Stimulated activated memory B cell treated with anti-CD40 and anti-IgM and Interleukin-4, amounts not matched to agents 10 μg/mL and 1 μg/mL and 100 μg/mL, for 72 hours (primary cell): ENCODE results near the gene STT3A.

Source experiments
- ATAC-seq: fragments of 150-1000 bp; cut with Tn5 transposase; 2 replicates; pipeline ENCODE4 v1.10.0; 2021
- H3K27ac Mint-ChIP-seq: one replicate; pipeline ENCODE4 v1.8.0; 2022; ENCODE audit warnings: mild to moderate bottlenecking, mixed read lengths
- H3K27me3 Mint-ChIP-seq: one replicate; pipeline ENCODE4 v1.8.0; 2022; ENCODE audit warnings: mixed read lengths
- H3K36me3 Mint-ChIP-seq: one replicate; pipeline ENCODE4 v1.8.0; 2022; ENCODE audit warnings: mixed read lengths
- H3K4me1 Mint-ChIP-seq: one replicate; pipeline ENCODE4 v1.8.0; 2022; ENCODE audit warnings: mixed read lengths
- H3K4me3 Mint-ChIP-seq: one replicate; pipeline ENCODE4 v1.8.0; 2022; ENCODE audit warnings: mild to moderate bottlenecking, moderate library complexity, mixed read lengths
- H3K9me3 Mint-ChIP-seq: one replicate; pipeline ENCODE4 v1.8.0; 2022; ENCODE audit warnings: mixed read lengths

The STT3A gene

GRCh38 chr11:125592305-125593113 lies at the start of gene STT3A:
Gene STT3A, plus strand, starts transcription at chr11:125592852. Its CDS starts 3,064 bp downstream, at chr11:125595916.
- peaks cover 61% of the 10 kb centered on the region for H3K4me1 Mint-ChIP-seq
- peak within 1 kb of the TSS; percentile 93 for H3K27ac Mint-ChIP-seq
- peaks cover 24% of the 10 kb centered on the region for H3K36me3 Mint-ChIP-seq
- ATAC-seq, result peak; percentile 99
- no peaks in the 10 kb centered on the region for H3K9me3 Mint-ChIP-seq
- peak within 1 kb of the TSS; percentile 86 for H3K4me3 Mint-ChIP-seq
- H3K27me3 Mint-ChIP-seq, result no peaks in the 10 kb centered on the region

- Mint-ChIP-seq H3K4me1 (no peaks in the 10 kb centered on the region), H3K27me3 (peaks cover 13% of the 10 kb centered on the region), H3K36me3 (peaks cover 7% of the 10 kb centered on the region), H3K27ac (no peak overlapping the region), H3K4me3 (no peak overlapping the region), H3K9me3 (peaks cover 15% of the 10 kb centered on the region)
- no peak for ATAC-seq
Observed at GRCh38 chr11:125550780-125551179, 41.9 kb upstream of the STT3A start.

GRCh38 chr11:125551835-125552342 lies 40.8 kb upstream of the STT3A start:
- Mint-ChIP-seq H3K27ac (no peak overlapping the region), H3K4me3 (no peak overlapping the region), H3K36me3 (peaks cover 7% of the 10 kb centered on the region), H3K9me3 (peaks cover 15% of the 10 kb centered on the region), H3K4me1 (no peaks in the 10 kb centered on the region), H3K27me3 (peaks cover 12% of the 10 kb centered on the region)
- ATAC-seq, result no peak

- no peaks in the 10 kb centered on the region for H3K4me1 Mint-ChIP-seq
- no peak for ATAC-seq
- H3K36me3 Mint-ChIP-seq, result peaks cover 7% of the 10 kb centered on the region
- peaks cover 15% of the 10 kb centered on the region for H3K9me3 Mint-ChIP-seq
- no peak overlapping the region for H3K27ac Mint-ChIP-seq
- H3K27me3 Mint-ChIP-seq, result peaks cover 2% of the 10 kb centered on the region
- H3K4me3 Mint-ChIP-seq, result no peak overlapping the region
Observed at GRCh38 chr11:125552927-125553326, 39.7 kb upstream of the STT3A start.

GRCh38 chr11:125553357-125553756 lies 39.3 kb upstream of the STT3A start:
- Mint-ChIP-seq H3K27ac (no peak overlapping the region), H3K36me3 (peaks cover 7% of the 10 kb centered on the region), H3K27me3 (no peaks in the 10 kb centered on the region), H3K9me3 (peaks cover 15% of the 10 kb centered on the region), H3K4me1 (no peaks in the 10 kb centered on the region), H3K4me3 (no peak overlapping the region)
- ATAC-seq, result no peak

DNA sequence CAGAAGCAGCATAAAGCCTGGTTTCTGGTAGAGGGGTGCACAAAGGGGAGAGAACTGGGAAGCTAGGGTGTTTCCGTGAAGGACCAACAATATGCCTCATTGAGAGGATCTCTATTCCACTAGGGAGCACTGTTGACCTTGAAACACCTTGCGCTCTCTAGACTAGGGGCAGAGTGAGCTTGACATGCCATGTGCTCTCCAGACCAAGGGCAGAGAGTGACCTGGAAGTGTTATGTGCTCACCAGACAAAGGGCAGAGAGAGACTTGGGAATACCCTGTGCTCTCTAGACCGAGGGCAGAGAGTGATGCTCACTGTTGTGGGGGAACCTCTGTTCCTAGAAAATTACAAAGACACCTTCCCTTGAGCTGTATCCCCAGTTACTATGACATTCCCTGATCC lies 38.6 kb upstream of the STT3A start:
- no peak for ATAC-seq
- Mint-ChIP-seq H3K36me3 (peaks cover 7% of the 10 kb centered on the region), H3K27me3 (no peaks in the 10 kb centered on the region), H3K4me1 (no peaks in the 10 kb centered on the region), H3K9me3 (peaks cover 15% of the 10 kb centered on the region), H3K27ac (no peak overlapping the region), H3K4me3 (no peak overlapping the region)

GRCh38 chr11:125559888-125560287 lies 32.8 kb upstream of the STT3A start:
- no peak for ATAC-seq

GRCh38 chr11:125561924-125562323 lies 30.7 kb upstream of the STT3A start:
- H3K36me3 Mint-ChIP-seq, result no peaks in the 10 kb centered on the region
- no peak for ATAC-seq
- H3K9me3 Mint-ChIP-seq, result no peaks in the 10 kb centered on the region
- H3K4me1 Mint-ChIP-seq, result no peaks in the 10 kb centered on the region
- H3K27me3 Mint-ChIP-seq, result no peaks in the 10 kb centered on the region
- H3K4me3 Mint-ChIP-seq, result no peak overlapping the region
- H3K27ac Mint-ChIP-seq, result no peak overlapping the region

More at GRCh38 chr11:125559888-125560287, 32.8 kb upstream of the STT3A start:
- Mint-ChIP-seq H3K9me3 (no peaks in the 10 kb centered on the region), H3K4me1 (no peaks in the 10 kb centered on the region), H3K36me3 (no peaks in the 10 kb centered on the region), H3K27me3 (no peaks in the 10 kb centered on the region), H3K4me3 (no peak overlapping the region), H3K27ac (no peak overlapping the region)

DNA sequence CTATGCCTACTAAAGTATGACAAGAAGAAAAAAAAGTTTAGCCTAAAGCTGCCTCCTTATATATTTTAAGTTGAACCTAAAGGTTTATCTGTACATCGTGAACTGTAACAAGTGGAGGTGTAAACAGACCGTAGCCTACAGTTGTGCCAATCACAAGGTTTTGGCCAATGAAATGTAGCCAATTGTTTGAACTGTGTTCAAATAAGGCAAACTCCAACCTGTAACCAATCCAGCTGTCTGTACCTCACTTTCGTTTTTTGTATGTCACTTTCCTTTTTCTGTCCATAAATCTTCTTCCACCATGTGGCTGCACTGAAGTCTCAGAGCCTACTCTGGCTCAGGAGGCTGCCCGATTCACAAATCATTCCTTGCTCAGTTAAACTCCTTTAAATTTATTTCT lies 30.2 kb upstream of the STT3A start:
- H3K27me3 Mint-ChIP-seq, result no peaks in the 10 kb centered on the region
- no peak for ATAC-seq
- H3K27ac Mint-ChIP-seq, result no peak overlapping the region

GRCh38 chr11:125564357-125564756 lies 28.3 kb upstream of the STT3A start:
- Mint-ChIP-seq H3K36me3 (no peaks in the 10 kb centered on the region), H3K4me3 (no peak overlapping the region), H3K27ac (no peak overlapping the region), H3K4me1 (no peaks in the 10 kb centered on the region), H3K27me3 (no peaks in the 10 kb centered on the region), H3K9me3 (no peaks in the 10 kb centered on the region)
- ATAC-seq, result no peak

More for the DNA sequence above, 30.2 kb upstream of the STT3A start:
- H3K4me3 Mint-ChIP-seq, result no peak overlapping the region
- no peaks in the 10 kb centered on the region for H3K36me3 Mint-ChIP-seq
- H3K4me1 Mint-ChIP-seq, result no peaks in the 10 kb centered on the region
- no peaks in the 10 kb centered on the region for H3K9me3 Mint-ChIP-seq

DNA sequence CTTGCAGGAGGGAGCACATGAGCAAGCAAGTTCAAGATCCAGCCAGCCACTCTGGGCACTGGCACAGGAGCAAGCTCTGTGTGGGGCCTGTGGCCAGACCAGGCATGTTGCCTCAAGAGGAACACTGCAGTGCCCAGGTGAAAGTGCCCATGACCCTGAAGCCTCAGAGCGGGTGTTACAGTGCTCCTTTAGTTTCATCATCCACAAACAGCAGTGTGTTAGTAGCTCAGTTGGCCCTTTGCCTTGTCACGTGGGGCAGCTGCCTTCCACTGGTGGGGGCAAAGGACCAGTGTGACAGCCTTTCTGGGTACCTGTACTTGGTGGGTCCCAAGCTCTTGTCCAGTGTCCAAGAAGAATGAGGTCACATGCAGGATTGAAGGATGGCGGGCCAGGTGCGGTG lies 26.4 kb upstream of the STT3A start:
- Mint-ChIP-seq H3K36me3 (no peaks in the 10 kb centered on the region), H3K4me1 (peaks cover 13% of the 10 kb centered on the region), H3K9me3 (no peaks in the 10 kb centered on the region), H3K4me3 (no peak overlapping the region), H3K27me3 (no peaks in the 10 kb centered on the region), H3K27ac (no peak overlapping the region)
- ATAC-seq, result no peak

DNA sequence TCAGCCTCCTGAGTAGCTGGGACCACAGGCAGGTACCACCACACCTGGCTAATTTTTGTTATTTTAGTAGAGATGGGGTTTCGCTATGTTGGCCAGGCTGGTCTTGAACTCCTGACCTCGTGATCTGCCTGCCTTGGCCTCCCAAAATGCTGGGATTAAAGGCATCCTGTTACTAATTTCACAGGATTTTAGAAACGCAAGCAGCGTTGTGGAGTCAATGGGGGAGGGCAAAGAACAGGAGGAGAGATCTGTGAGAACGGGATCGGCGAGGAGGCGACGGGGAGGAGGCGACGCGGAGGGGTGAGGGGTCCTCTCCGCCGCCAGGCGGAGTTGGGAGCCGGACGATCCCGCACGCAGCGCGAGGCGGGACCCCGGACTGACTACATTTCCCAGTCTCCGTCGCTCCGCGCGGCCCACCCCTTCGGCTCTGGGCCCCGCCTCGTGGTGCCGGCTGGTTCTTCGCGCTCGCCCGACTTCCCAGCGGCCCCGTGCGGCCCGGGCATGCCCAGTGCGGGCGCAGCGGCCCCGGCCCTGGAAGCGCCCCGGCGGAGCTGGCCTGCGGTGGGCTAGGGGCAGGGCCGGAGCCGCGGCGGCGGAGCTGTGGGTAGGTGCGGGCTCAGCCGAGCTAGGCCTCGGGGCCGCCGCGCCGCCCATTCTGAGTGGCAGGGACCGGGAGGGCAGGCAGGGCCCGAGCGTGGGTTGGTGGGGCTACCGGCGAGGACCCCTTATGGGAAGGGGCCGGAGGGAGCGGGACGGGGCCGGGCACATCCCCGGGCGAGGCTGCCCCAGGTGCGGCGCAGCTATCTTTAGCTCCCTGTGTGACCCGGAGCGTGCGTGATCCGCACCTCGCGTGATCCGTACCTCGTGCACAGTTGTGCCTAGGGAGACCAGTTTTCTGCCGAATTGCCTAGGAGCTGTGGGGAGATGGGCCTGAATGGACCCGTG lies 23.4 kb upstream of the STT3A start, which contains the start of gene EI24:
EI24 (plus strand) TSS at position 508 of the 945 bp plus-strand sequence. CDS start 3,051 bp downstream, outside the sequence.
- peaks cover 13% of the 10 kb centered on the region for H3K36me3 Mint-ChIP-seq
- H3K4me3 Mint-ChIP-seq, result peak within 1 kb of the TSS; percentile 90
- peak within 1 kb of the TSS; percentile 85 for H3K27ac Mint-ChIP-seq
- no peaks in the 10 kb centered on the region for H3K27me3 Mint-ChIP-seq
- peak; percentile 99 for ATAC-seq
- no peaks in the 10 kb centered on the region for H3K9me3 Mint-ChIP-seq
- H3K4me1 Mint-ChIP-seq, result peaks cover 13% of the 10 kb centered on the region

DNA sequence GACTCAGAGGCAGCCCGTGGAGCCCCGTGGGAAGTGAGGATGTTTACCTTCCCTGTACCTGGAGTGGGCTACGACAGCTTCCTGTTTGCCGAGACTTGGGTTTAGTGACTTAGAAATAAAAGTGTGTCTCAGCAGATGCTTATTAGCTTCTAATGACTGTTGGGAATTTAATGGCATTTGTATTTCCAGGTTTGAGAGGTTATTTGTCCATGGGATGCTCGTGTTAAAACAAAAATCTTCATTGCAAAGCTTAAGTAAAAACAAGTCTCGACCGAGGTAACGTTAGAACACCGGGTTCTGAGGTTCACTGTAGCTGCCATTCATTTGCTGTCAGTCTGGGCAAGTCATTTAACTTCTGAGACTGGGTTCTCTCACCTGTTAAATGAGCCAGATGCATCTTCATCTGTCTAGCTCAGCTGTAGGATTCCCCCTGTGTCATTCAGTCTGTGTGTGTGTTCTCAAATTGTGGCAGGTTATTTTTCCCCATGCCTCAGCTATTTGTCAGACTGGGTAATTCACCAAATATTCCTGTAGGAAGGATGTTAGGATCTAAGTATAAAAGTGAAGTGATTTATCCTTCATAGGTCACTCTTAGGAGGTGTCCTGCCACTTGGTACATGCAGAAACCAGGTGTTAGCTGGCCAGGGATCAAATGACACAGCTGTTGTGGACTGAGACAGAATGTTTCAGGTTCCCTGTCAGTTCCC lies 22.6 kb upstream of the STT3A start:
- Mint-ChIP-seq H3K4me3 (peak overlapping the region; percentile 90), H3K9me3 (no peaks in the 10 kb centered on the region), H3K36me3 (peaks cover 20% of the 10 kb centered on the region), H3K4me1 (peaks cover 13% of the 10 kb centered on the region), H3K27ac (peak overlapping the region; percentile 85), H3K27me3 (no peaks in the 10 kb centered on the region)
- peak; percentile 42 for ATAC-seq

- H3K27me3 Mint-ChIP-seq, result no peaks in the 10 kb centered on the region
- peaks cover 13% of the 10 kb centered on the region for H3K4me1 Mint-ChIP-seq
- peaks cover 25% of the 10 kb centered on the region for H3K36me3 Mint-ChIP-seq
- peak overlapping the region; percentile 39 for H3K4me3 Mint-ChIP-seq
- H3K9me3 Mint-ChIP-seq, result no peaks in the 10 kb centered on the region
- H3K27ac Mint-ChIP-seq, result no peak overlapping the region
- no peak for ATAC-seq
Observed at GRCh38 chr11:125570952-125571351, 21.7 kb upstream of the STT3A start.

DNA sequence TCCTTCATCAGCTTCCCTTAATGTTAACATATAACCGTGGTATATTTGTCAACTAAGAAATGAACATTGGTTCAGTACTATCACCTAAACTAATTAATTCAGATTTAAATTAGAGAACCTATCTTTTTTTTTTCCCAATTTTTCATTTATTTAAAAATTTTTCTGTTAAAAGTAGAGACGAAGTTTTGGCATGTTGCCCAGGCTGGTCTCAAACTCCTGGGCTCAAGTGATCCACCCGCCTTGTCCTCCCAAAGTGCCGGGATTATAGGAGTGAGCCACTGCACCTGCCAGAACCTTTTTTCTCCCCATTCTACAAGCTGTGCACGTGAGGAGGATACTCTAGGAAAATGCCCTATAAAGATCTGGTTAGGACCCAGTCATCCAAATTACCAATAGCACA lies 19.7 kb upstream of the STT3A start:
- peaks cover 13% of the 10 kb centered on the region for H3K4me1 Mint-ChIP-seq
- H3K27me3 Mint-ChIP-seq, result no peaks in the 10 kb centered on the region
- peaks cover 33% of the 10 kb centered on the region for H3K36me3 Mint-ChIP-seq
- no peak for ATAC-seq
- H3K4me3 Mint-ChIP-seq, result no peak overlapping the region
- no peak overlapping the region for H3K27ac Mint-ChIP-seq
- H3K9me3 Mint-ChIP-seq, result no peaks in the 10 kb centered on the region
